Endothelial cell of umbilical vein (primary cell): Measurements from ENCODE around the gene GLI1.

Experiments
- CTCF ChIP-seq, 2 donors: IDR thresholded peaks; 1 replicate in 1 of 2; 2 replicates in 1 of 2; pipeline ENCODE4 v1.5.1; 2011; ENCODE audit warnings: low read length in 2 of 2, mild to moderate bottlenecking in 2 of 2, moderate library complexity in 2 of 2, control low read depth in 1 of 2, inconsistent platforms in 1 of 2, low read depth in 1 of 2; ENCODE audit not compliant: insufficient read depth in 1 of 2; ENCODE audit errors: extremely low read depth in 1 of 2
- EZH2 ChIP-seq: IDR thresholded peaks from 2 replicates; pipeline ENCODE4 v1.6.1; 2012; ENCODE audit warnings: borderline replicate concordance, low read depth, mild to moderate bottlenecking, moderate library complexity, low read length, inconsistent platforms; ENCODE audit not compliant: severe bottlenecking
- JUN ChIP-seq: IDR thresholded peaks from 2 replicates; pipeline ENCODE4 v1.6.1; 2011; ENCODE audit warnings: borderline replicate concordance, low read depth; ENCODE audit not compliant: insufficient read length, insufficient read depth
- MYC ChIP-seq: IDR thresholded peaks from one replicate; pipeline ENCODE4 v1.6.1; 2011; ENCODE audit warnings: mild to moderate bottlenecking, low read depth, low read length
- POLR2A ChIP-seq: IDR thresholded peaks from 2 replicates; pipeline ENCODE4 v1.6.1; 2012; ENCODE audit warnings: low read depth, mild to moderate bottlenecking, control low read depth, low read length
- POLR2AphosphoS5 ChIP-seq: IDR thresholded peaks from 2 replicates; pipeline ENCODE4 v1.6.1; 2012; ENCODE audit warnings: low read depth, mild to moderate bottlenecking, control low read depth, low read length, moderate library complexity; ENCODE audit not compliant: insufficient read depth

GRCh38 chr12:57456737-57457490 lies 2.7 kb upstream of the GLI1 start:
- TF ChIP-seq CTCF (IDR thresholded peaks at IDR 0.05; ENCODE audit: extremely low read depth in 1 of 2, insufficient read depth in 1 of 2, low read depth in 1 of 2, low read length in 2 of 2), result no peak
- no peak for TF ChIP-seq POLR2AphosphoS5
- TF ChIP-seq MYC, result no peak
- no peak for TF ChIP-seq EZH2
- no peak for TF ChIP-seq POLR2A
- TF ChIP-seq JUN, result no peak
